GM18858 (cell line): ENCODE results near the gene DR1.
"Not testable (repeated sequence)": the region's sequence is repeated elsewhere in the genome, so short reads cannot be mapped to it uniquely, and the experiment has no call there.

Experiments
- ATAC-seq: cut with Tn5 transposase; IDR thresholded peaks from one replicate; pipeline ENCODE4 v1.9.1; 2021; ENCODE audit not compliant: unreplicated experiment

DR1 gene

GRCh38 chr1:93374334-93375106, 28.8 kb downstream of the DR1 start:
- ATAC-seq = no peak

GRCh38 chr1:93384656-93385055, 38.9 kb downstream of the DR1 start:
- no peak for ATAC-seq

- not testable (repeated sequence) for ATAC-seq
Observed at GRCh38 chr1:93386268-93386667, 40.6 kb downstream of the DR1 start.

GRCh38 chr1:93394514-93394913, 48.8 kb downstream of the DR1 start:
- ATAC-seq = no peak

GRCh38 chr1:93395195-93395594, 49.5 kb downstream of the DR1 start:
- ATAC-seq = no peak

GRCh38 chr1:93399781-93400180, 54.1 kb downstream of the DR1 start:
- ATAC-seq = no peak

GRCh38 chr1:93408203-93408602, 62.5 kb downstream of the DR1 start:
- ATAC-seq = no peak

GRCh38 chr1:93411000-93411399, 65.3 kb downstream of the DR1 start:
- no peak for ATAC-seq

GRCh38 chr1:93414749-93415148, 69.0 kb downstream of the DR1 start:
- ATAC-seq = no peak

- no peak for ATAC-seq
Observed at GRCh38 chr1:93415296-93415695, 69.6 kb downstream of the DR1 start.

- no peak for ATAC-seq
Observed at GRCh38 chr1:93416183-93416582, 70.5 kb downstream of the DR1 start.
